Transverse colon (tissue), 4 donors: Measurements from ENCODE around the gene RAI14.

Experiments
- POLR2A ChIP-seq: fragments of 450-650 bp; IDR thresholded peaks from one replicate; pipeline ENCODE4 v1.6.1; 2016; ENCODE audit warnings: antibody characterized with exemption, mild to moderate bottlenecking, moderate library complexity
- POLR2AphosphoS5 ChIP-seq, 3 donors: sonication (generic); formaldehyde crosslinking; IDR thresholded peaks; one replicate each; pipeline ENCODE4 v1.6.1; 2016; ENCODE audit warnings: antibody characterized with exemption in 3 of 3
- TF ChIP-seq, protein P1 (sequence below), 5 experiments: fragments of 200-600 bp in 3 of 5; fragments of 450-650 bp in 2 of 5; sonication (generic) in 3 of 5; IDR thresholded peaks; 1 replicate in 2 of 5; 2 replicates in 3 of 5; pipeline ENCODE4 v1.5.1; 2016 to 2017; ENCODE audit warnings: antibody characterized with exemption in 5 of 5, inconsistent platforms in 3 of 5, mild to moderate bottlenecking in 2 of 5, moderate library complexity in 1 of 5

DNA sequence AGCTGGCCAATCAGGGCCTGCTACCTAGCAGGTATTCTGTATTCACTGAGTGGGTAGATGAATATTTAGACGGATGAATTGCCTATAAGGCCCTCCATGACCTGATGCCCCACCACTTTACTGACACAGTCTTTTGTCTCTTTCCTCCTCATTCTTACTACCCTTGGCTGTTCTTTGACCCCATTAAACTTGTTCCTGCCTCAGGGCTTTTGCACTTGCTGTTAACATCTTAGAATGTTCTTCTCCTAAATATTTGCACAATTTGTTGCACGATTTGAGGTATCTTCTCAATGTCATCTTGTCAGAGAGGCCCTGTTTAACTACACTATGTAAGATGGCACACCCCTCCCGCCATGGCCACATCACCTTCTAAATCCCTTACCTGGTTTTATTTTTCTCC, 179.5 kb downstream of the RAI14 start:
- TF ChIP-seq, protein P1, sequence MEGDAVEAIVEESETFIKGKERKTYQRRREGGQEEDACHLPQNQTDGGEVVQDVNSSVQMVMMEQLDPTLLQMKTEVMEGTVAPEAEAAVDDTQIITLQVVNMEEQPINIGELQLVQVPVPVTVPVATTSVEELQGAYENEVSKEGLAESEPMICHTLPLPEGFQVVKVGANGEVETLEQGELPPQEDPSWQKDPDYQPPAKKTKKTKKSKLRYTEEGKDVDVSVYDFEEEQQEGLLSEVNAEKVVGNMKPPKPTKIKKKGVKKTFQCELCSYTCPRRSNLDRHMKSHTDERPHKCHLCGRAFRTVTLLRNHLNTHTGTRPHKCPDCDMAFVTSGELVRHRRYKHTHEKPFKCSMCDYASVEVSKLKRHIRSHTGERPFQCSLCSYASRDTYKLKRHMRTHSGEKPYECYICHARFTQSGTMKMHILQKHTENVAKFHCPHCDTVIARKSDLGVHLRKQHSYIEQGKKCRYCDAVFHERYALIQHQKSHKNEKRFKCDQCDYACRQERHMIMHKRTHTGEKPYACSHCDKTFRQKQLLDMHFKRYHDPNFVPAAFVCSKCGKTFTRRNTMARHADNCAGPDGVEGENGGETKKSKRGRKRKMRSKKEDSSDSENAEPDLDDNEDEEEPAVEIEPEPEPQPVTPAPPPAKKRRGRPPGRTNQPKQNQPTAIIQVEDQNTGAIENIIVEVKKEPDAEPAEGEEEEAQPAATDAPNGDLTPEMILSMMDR (IDR thresholded peaks at IDR 0.05): no peak
- TF ChIP-seq POLR2A (no peak), POLR2AphosphoS5 (IDR thresholded peaks at IDR 0.05) (no peak)
